Measurements from ENCODE around the gene SEC14L5.

GRCh38 chr16:5016967-5017677 is 59.0 kb downstream of the SEC14L5 start:
- no peak for TF ChIP-seq CTCF (IDR thresholded peaks at IDR 0.05)
- TF ChIP-seq POLR2A (IDR thresholded peaks at IDR 0.05) = no peak
